ENCODE results near the gene FAM114A1.

FAM114A1 gene

GRCh38 chr4:38857354-38858096, 10.1 kb upstream of the FAM114A1 start:
- DNase-seq (ENCODE audit: low read depth in 1 of 2, low spot score in 1 of 2) = no peak

- no peak for DNase-seq (ENCODE audit: low read depth in 1 of 2, low spot score in 1 of 2)
These were observed 9.5 kb upstream of the FAM114A1 start for GRCh38 chr4:38858097-38858420.

GRCh38 chr4:38859501-38859900, 8.1 kb upstream of the FAM114A1 start:
- no peak for DNase-seq (ENCODE audit: low read depth in 1 of 2, low spot score in 1 of 2)

GRCh38 chr4:38860788-38861424, 6.7 kb upstream of the FAM114A1 start:
- DNase-seq (ENCODE audit: low read depth in 1 of 2, low spot score in 1 of 2) = peak; percentile 30 to 34

GRCh38 chr4:38861791-38862190, 5.8 kb upstream of the FAM114A1 start:
- no peak for DNase-seq (ENCODE audit: low read depth in 1 of 2, low spot score in 1 of 2)

GRCh38 chr4:38865445-38865844, 2.2 kb upstream of the FAM114A1 start:
- DNase-seq (ENCODE audit: low read depth in 1 of 2, low spot score in 1 of 2) = no peak

GRCh38 chr4:38866973-38867477, 581 bp upstream of the FAM114A1 start:
- DNase-seq (ENCODE audit: low read depth in 1 of 2, low spot score in 1 of 2) = no peak

- DNase-seq (ENCODE audit: low read depth in 1 of 2, low spot score in 1 of 2) = no peak
These were observed 704 bp downstream of the FAM114A1 start for GRCh38 chr4:38868059-38868960.

- no peak for DNase-seq (ENCODE audit: low read depth in 1 of 2, low spot score in 1 of 2)
These were observed 1.9 kb downstream of the FAM114A1 start for GRCh38 chr4:38869511-38869910.

GRCh38 chr4:38870098-38870808, 2.6 kb downstream of the FAM114A1 start:
- no peak for DNase-seq (ENCODE audit: low read depth in 1 of 2, low spot score in 1 of 2)

GRCh38 chr4:38871593-38871992, 4.0 kb downstream of the FAM114A1 start:
- no peak for DNase-seq (ENCODE audit: low read depth in 1 of 2, low spot score in 1 of 2)

GRCh38 chr4:38872620-38873019, 5.0 kb downstream of the FAM114A1 start:
- no peak for DNase-seq (ENCODE audit: low read depth in 1 of 2, low spot score in 1 of 2)

GRCh38 chr4:38873290-38873944, 5.8 kb downstream of the FAM114A1 start:
- DNase-seq (ENCODE audit: low read depth in 1 of 2, low spot score in 1 of 2) = no peak

- DNase-seq (ENCODE audit: low read depth in 1 of 2, low spot score in 1 of 2) = no peak
These were observed 9.0 kb downstream of the FAM114A1 start for GRCh38 chr4:38876636-38877035.

GRCh38 chr4:38884254-38884653, 16.6 kb downstream of the FAM114A1 start:
- no peak for DNase-seq (ENCODE audit: low read depth in 1 of 2, low spot score in 1 of 2)

GRCh38 chr4:38889143-38889542, 21.5 kb downstream of the FAM114A1 start:
- no peak for DNase-seq (ENCODE audit: low read depth in 1 of 2, low spot score in 1 of 2)

GRCh38 chr4:38891051-38891983, 23.7 kb downstream of the FAM114A1 start:
- DNase-seq (ENCODE audit: low read depth in 1 of 2, low spot score in 1 of 2) = no peak

GRCh38 chr4:38894322-38894982, 26.8 kb downstream of the FAM114A1 start:
- DNase-seq (ENCODE audit: low read depth in 1 of 2, low spot score in 1 of 2) = no peak

GRCh38 chr4:38896940-38897339, 29.3 kb downstream of the FAM114A1 start:
- DNase-seq (ENCODE audit: low read depth in 1 of 2, low spot score in 1 of 2) = no peak
